Activated naive CD8-positive, alpha-beta T cell treated with anti-CD3 and anti-CD28 coated beads for 36 hours (primary cell): ENCODE data around the gene LDHAL6B. TPM values are rescaled to one million over a fixed set of nuclear protein-coding genes. Genes with fewer than 3 reads are reported as not detected.

Experiments used
- DNase-seq: peaks from one replicate; pipeline ENCODE4 v3.0.0; 2021
- H3K27ac Mint-ChIP-seq: one replicate; pipeline ENCODE4 v1.8.0; 2022; ENCODE audit warnings: mild to moderate bottlenecking, moderate library complexity, mixed read lengths
- H3K27me3 Mint-ChIP-seq: one replicate; pipeline ENCODE4 v1.8.0; 2022; ENCODE audit warnings: mild to moderate bottlenecking, mixed read lengths
- H3K36me3 Mint-ChIP-seq: one replicate; pipeline ENCODE4 v1.8.0; 2021; ENCODE audit warnings: mild to moderate bottlenecking, mixed read lengths
- H3K4me1 Mint-ChIP-seq: one replicate; pipeline ENCODE4 v1.8.0; 2021; ENCODE audit warnings: mixed read lengths
- H3K4me3 Mint-ChIP-seq: one replicate; pipeline ENCODE4 v1.8.0; 2022; ENCODE audit warnings: mild to moderate bottlenecking, moderate library complexity, mixed read lengths
- H3K9me3 Mint-ChIP-seq: one replicate; pipeline ENCODE4 v1.8.0; 2022; ENCODE audit warnings: mixed read lengths
- total RNA-seq, 2 experiments: library from RNA; stranded (reverse); gene quantifications; one replicate each; pipeline ENCODE4 v1.2.3, GENCODE V29; 2021

The LDHAL6B gene
- total RNA-seq, 2 experiments from 2014 or later, result not detected

- Mint-ChIP-seq H3K4me3 (no peak overlapping the region), H3K4me1 (peaks cover 6% of the 10 kb centered on the region), H3K9me3 (no peaks in the 10 kb centered on the region), H3K36me3 (peaks cover 1% of the 10 kb centered on the region), H3K27ac (peak overlapping the region; percentile 6), H3K27me3 (no peaks in the 10 kb centered on the region)
- no peak for DNase-seq
Measured at GRCh38 chr15:59194639-59195325, 11.9 kb upstream of the LDHAL6B start.

GRCh38 chr15:59196416-59196815 is 10.2 kb upstream of the LDHAL6B start:
- H3K27ac Mint-ChIP-seq, result no peak overlapping the region
- H3K4me3 Mint-ChIP-seq, result no peak overlapping the region
- no peak for DNase-seq

DNA sequence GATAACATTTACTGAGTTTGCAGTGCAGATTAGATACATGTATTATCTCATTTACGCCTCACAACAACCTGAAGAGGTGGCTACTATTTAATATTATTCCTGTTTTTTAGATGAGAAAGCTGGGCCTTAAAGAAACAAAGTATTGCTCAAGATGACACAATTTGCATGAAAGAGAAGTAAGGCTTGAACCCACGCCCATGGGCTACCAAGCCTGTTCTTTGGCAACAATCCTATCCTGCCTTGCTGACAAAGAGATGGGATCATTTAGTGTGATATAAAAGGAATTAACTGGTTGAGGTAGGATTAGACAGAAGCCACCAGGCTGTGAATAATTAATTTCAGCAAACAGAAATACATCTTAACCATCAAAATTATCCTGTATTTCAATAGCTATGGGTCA is 9.2 kb upstream of the LDHAL6B start:
- no peaks in the 10 kb centered on the region for H3K9me3 Mint-ChIP-seq
- no peak overlapping the region for H3K27ac Mint-ChIP-seq
- no peak for DNase-seq
- no peaks in the 10 kb centered on the region for H3K27me3 Mint-ChIP-seq
- H3K36me3 Mint-ChIP-seq, result no peaks in the 10 kb centered on the region
- H3K4me3 Mint-ChIP-seq, result no peak overlapping the region
- peaks cover 6% of the 10 kb centered on the region for H3K4me1 Mint-ChIP-seq

More at GRCh38 chr15:59196416-59196815, 10.2 kb upstream of the LDHAL6B start:
- Mint-ChIP-seq H3K4me1 (peaks cover 6% of the 10 kb centered on the region), H3K27me3 (no peaks in the 10 kb centered on the region), H3K36me3 (no peaks in the 10 kb centered on the region), H3K9me3 (no peaks in the 10 kb centered on the region)

- Mint-ChIP-seq H3K9me3 (no peaks in the 10 kb centered on the region), H3K27ac (no peak overlapping the region), H3K4me1 (peaks cover 6% of the 10 kb centered on the region), H3K36me3 (no peaks in the 10 kb centered on the region), H3K4me3 (no peak overlapping the region), H3K27me3 (no peaks in the 10 kb centered on the region)
- DNase-seq, result no peak
Measured at GRCh38 chr15:59199626-59200465, 6.8 kb upstream of the LDHAL6B start.

DNA sequence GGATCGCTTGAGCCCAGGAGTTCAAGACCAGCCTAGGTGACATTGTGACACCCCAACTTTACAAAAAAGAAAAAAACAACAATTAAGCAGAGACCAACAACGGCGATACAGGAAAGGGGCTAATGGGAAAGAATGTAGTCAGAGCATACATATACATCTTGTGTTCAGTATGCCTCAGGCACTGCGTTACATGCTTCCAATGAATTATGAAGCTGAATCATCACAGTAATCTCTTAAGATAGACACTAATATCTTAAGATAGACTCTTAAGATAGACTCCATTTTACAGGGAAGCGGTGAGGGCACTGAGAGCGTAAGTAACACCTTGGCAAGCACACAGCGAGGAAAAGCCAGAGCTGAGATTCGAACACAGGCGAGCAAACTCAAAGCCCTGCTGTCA is 6.1 kb upstream of the LDHAL6B start:
- H3K4me3 Mint-ChIP-seq, result no peak overlapping the region
- H3K27me3 Mint-ChIP-seq, result no peaks in the 10 kb centered on the region
- DNase-seq, result no peak
- peaks cover 4% of the 10 kb centered on the region for H3K4me1 Mint-ChIP-seq
- H3K36me3 Mint-ChIP-seq, result no peaks in the 10 kb centered on the region
- no peak overlapping the region for H3K27ac Mint-ChIP-seq
- H3K9me3 Mint-ChIP-seq, result no peaks in the 10 kb centered on the region

GRCh38 chr15:59203008-59203407 is 3.6 kb upstream of the LDHAL6B start:
- no peaks in the 10 kb centered on the region for H3K9me3 Mint-ChIP-seq
- peaks cover 7% of the 10 kb centered on the region for H3K36me3 Mint-ChIP-seq
- DNase-seq, result no peak
- H3K27ac Mint-ChIP-seq, result no peak overlapping the region
- H3K4me3 Mint-ChIP-seq, result no peak overlapping the region
- H3K27me3 Mint-ChIP-seq, result no peaks in the 10 kb centered on the region
- no peaks in the 10 kb centered on the region for H3K4me1 Mint-ChIP-seq

DNA sequence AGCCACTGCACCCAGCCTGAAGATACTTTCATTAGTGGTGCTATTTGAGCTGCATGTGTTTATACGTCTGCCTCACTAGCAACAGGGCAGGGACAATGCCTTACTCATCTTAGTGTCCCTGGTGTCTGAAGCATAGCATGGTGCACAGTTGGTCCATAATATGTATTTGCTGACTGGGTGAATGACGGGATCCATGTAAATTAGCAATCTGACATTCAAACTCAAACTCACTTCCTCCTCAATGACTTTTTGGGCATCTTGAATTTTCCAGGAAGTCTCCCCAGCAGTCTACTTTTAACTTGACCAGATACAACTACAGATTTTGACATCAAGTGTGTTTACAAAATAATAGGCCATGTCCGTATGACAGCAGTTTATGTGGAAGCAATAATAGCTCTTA is 3.0 kb upstream of the LDHAL6B start:
- DNase-seq, result no peak
- H3K27me3 Mint-ChIP-seq, result no peaks in the 10 kb centered on the region
- H3K27ac Mint-ChIP-seq, result no peak overlapping the region
- no peaks in the 10 kb centered on the region for H3K4me1 Mint-ChIP-seq
- H3K9me3 Mint-ChIP-seq, result no peaks in the 10 kb centered on the region
- H3K4me3 Mint-ChIP-seq, result no peak overlapping the region
- H3K36me3 Mint-ChIP-seq, result peaks cover 7% of the 10 kb centered on the region

DNA sequence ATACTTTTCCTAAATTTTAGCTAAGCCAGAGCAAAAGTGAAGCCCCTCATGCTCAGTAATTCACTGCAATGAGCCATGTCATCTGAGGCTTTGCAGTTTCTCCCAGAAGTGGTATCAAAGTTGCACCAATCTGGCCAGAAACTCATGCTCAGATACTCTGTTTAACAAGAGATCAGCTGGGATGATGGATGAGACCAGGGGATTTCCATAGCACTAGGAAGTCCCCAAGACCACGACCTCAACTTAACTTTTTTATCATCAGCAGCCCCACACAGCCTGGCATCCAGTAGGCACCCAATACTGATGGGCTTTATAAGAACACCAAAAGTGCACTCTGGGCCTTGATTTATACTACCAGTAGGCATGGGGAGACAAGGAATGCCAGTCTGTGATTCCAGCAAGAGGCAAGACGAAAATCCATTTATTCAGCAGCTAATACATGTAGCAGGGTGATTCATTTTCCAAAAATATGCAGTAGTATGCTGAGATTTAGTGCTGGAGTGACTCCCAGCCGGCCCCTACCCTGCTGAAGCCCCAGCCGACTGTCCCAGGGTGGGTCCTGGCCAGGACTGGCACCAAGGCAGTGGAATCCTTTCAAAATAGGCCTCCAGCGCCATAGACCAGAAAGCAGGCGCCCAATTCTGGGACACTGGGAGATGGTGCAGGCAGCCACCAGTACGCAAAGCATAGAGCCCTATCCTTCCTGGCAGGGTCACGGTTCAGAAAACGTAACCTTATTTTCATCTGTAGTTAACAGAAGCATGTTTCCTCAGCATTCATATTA is 612 bp upstream of the LDHAL6B start:
- no peaks in the 10 kb centered on the region for H3K9me3 Mint-ChIP-seq
- no peaks in the 10 kb centered on the region for H3K27me3 Mint-ChIP-seq
- DNase-seq, result no peak
- H3K36me3 Mint-ChIP-seq, result peaks cover 7% of the 10 kb centered on the region
- H3K27ac Mint-ChIP-seq, result no peak overlapping the region
- no peaks in the 10 kb centered on the region for H3K4me1 Mint-ChIP-seq
- H3K4me3 Mint-ChIP-seq, result no peak overlapping the region

- Mint-ChIP-seq H3K27ac (no peak overlapping the region), H3K4me1 (no peaks in the 10 kb centered on the region), H3K9me3 (no peaks in the 10 kb centered on the region), H3K4me3 (no peak overlapping the region), H3K27me3 (peaks cover 4% of the 10 kb centered on the region), H3K36me3 (peaks cover 7% of the 10 kb centered on the region)
- DNase-seq, result no peak
Measured at GRCh38 chr15:59208613-59209249, 2.1 kb downstream of the LDHAL6B start.

DNA sequence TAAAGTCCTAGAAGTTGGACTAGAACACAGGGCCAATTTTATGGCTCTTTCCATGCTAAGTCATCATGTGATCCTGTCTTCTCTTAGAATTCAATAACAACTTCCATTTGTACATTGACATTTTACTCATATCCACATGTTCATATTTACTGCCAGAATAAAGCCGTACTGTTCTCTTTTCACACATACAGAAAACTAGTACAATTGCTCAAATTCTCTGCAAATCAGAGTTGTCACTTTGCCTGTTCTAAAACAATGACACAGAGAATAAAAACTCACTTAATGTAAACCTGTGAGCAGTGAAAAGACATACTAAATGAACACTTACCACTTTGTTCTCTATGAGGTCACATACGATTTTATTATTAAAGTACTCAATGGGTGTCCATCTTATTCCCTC is 3.5 kb downstream of the LDHAL6B start:
- peaks cover 4% of the 10 kb centered on the region for H3K27me3 Mint-ChIP-seq
- peaks cover 7% of the 10 kb centered on the region for H3K36me3 Mint-ChIP-seq
- no peak overlapping the region for H3K4me3 Mint-ChIP-seq
- no peak for DNase-seq
- H3K27ac Mint-ChIP-seq, result no peak overlapping the region
- no peaks in the 10 kb centered on the region for H3K9me3 Mint-ChIP-seq
- H3K4me1 Mint-ChIP-seq, result no peaks in the 10 kb centered on the region

- no peak overlapping the region for H3K4me3 Mint-ChIP-seq
- H3K36me3 Mint-ChIP-seq, result no peaks in the 10 kb centered on the region
- H3K9me3 Mint-ChIP-seq, result no peaks in the 10 kb centered on the region
- DNase-seq, result no peak
- no peak overlapping the region for H3K27ac Mint-ChIP-seq
- H3K27me3 Mint-ChIP-seq, result peaks cover under 1% of the 10 kb centered on the region
- H3K4me1 Mint-ChIP-seq, result no peaks in the 10 kb centered on the region
Measured at GRCh38 chr15:59216911-59217310, 10.3 kb downstream of the LDHAL6B start.

DNA sequence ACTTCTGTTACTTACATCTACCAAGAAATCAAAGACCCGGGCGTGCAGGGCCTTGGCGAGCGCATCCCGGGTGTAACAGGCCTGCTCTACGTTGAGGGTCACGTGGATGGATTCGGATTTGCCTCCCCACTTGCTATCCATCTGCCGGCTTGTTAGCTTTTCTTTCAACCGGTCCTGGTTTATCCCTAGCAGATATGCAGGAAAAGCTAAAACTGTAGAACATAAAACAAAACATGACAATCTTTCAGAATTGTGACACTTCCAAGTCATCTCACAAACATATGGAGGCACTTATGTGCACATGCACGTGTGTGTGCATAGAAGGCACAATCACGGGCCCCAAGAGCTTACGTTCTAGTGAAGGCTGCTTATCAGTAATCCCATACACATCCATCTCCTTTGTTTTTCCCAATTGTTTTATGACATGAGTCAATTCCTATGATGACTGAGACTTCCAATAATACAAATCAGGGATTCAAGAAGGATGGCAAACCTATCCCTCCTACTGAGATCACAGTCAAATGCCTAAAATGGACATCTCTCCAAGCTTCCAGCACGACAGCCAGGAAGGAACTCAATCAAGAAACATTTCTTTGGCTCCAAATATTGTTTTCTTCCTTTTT is 11.3 kb downstream of the LDHAL6B start:
- H3K27me3 Mint-ChIP-seq, result no peaks in the 10 kb centered on the region
- no peaks in the 10 kb centered on the region for H3K36me3 Mint-ChIP-seq
- H3K9me3 Mint-ChIP-seq, result no peaks in the 10 kb centered on the region
- H3K4me3 Mint-ChIP-seq, result no peak overlapping the region
- no peak overlapping the region for H3K27ac Mint-ChIP-seq
- H3K4me1 Mint-ChIP-seq, result no peaks in the 10 kb centered on the region
- no peak for DNase-seq

- H3K36me3 Mint-ChIP-seq, result no peaks in the 10 kb centered on the region
- no peak overlapping the region for H3K4me3 Mint-ChIP-seq
- no peaks in the 10 kb centered on the region for H3K9me3 Mint-ChIP-seq
- no peaks in the 10 kb centered on the region for H3K27me3 Mint-ChIP-seq
- no peaks in the 10 kb centered on the region for H3K4me1 Mint-ChIP-seq
- no peak for DNase-seq
- H3K27ac Mint-ChIP-seq, result no peak overlapping the region
Measured at GRCh38 chr15:59218710-59219109, 12.1 kb downstream of the LDHAL6B start.
